WERI-Rb-1 (cell line): Measurements from ENCODE around the gene STAP1.

Experiments used
- DNase-seq: peaks from one replicate; pipeline ENCODE4 v3.0.0-alpha.2; 2020
- H3K27ac ChIP-seq: fragments of 250-450 bp; sonication (Bioruptor Pico); 2 replicates; pipeline ENCODE4 v1.5.1; 2020; ENCODE audit warnings: mild to moderate bottlenecking, moderate library complexity
- H3K27me3 ChIP-seq: fragments of 250-450 bp; sonication (Bioruptor Pico); 2 replicates; pipeline ENCODE4 v1.5.1; 2021; ENCODE audit warnings: mild to moderate bottlenecking, low read depth, moderate library complexity; ENCODE audit not compliant: insufficient read depth, severe bottlenecking
- H3K36me3 ChIP-seq: fragments of 250-450 bp; sonication (Bioruptor Pico); 2 replicates; pipeline ENCODE4 v1.5.1; 2020; ENCODE audit warnings: mild to moderate bottlenecking, moderate library complexity
- H3K4me3 ChIP-seq: 2 replicates; pipeline ENCODE4 v1.5.1; 2011; ENCODE audit warnings: low read depth, mild to moderate bottlenecking, control low read depth, low read length
- H3K9me3 ChIP-seq: fragments of 250-450 bp; sonication (Bioruptor Pico); 2 replicates; pipeline ENCODE4 v1.5.1; 2021; ENCODE audit warnings: mild to moderate bottlenecking, moderate library complexity; ENCODE audit not compliant: severe bottlenecking
- CTCF ChIP-seq: IDR thresholded peaks from 2 replicates; pipeline ENCODE4 v1.5.1; 2011; ENCODE audit warnings: low read depth, mild to moderate bottlenecking, control low read depth, inconsistent platforms, low read length

STAP1 gene

GRCh38 chr4:67566335-67566734 is 7.8 kb downstream of the STAP1 start:
- H3K27me3 ChIP-seq = no peaks in the 10 kb centered on the region
- TF ChIP-seq CTCF = no peak
- DNase-seq = no peak

GRCh38 chr4:67568820-67569219 is 10.3 kb downstream of the STAP1 start:
- no peak overlapping the region for H3K4me3 ChIP-seq
- no peaks in the 10 kb centered on the region for H3K27me3 ChIP-seq
- no peaks in the 10 kb centered on the region for H3K36me3 ChIP-seq
- no peak overlapping the region for H3K27ac ChIP-seq
- TF ChIP-seq CTCF = no peak
- no peaks in the 10 kb centered on the region for H3K9me3 ChIP-seq
- no peak for DNase-seq

More at GRCh38 chr4:67566335-67566734, 7.8 kb downstream of the STAP1 start:
- no peaks in the 10 kb centered on the region for H3K36me3 ChIP-seq
- no peaks in the 10 kb centered on the region for H3K9me3 ChIP-seq
- H3K27ac ChIP-seq = no peak overlapping the region
- no peak overlapping the region for H3K4me3 ChIP-seq

- no peak for DNase-seq
- Histone ChIP-seq H3K27me3 (no peaks in the 10 kb centered on the region), H3K4me3 (no peak overlapping the region), H3K27ac (no peak overlapping the region), H3K9me3 (no peaks in the 10 kb centered on the region), H3K36me3 (no peaks in the 10 kb centered on the region)
- TF ChIP-seq CTCF = no peak
Measured at GRCh38 chr4:67570537-67570936, 12.0 kb downstream of the STAP1 start.

GRCh38 chr4:67571975-67572374 is 13.4 kb downstream of the STAP1 start:
- no peak for DNase-seq
- H3K4me3 ChIP-seq = no peak overlapping the region
- no peaks in the 10 kb centered on the region for H3K36me3 ChIP-seq
- H3K27me3 ChIP-seq = no peaks in the 10 kb centered on the region
- no peak for TF ChIP-seq CTCF
- H3K9me3 ChIP-seq = no peaks in the 10 kb centered on the region
- H3K27ac ChIP-seq = no peak overlapping the region

- no peak overlapping the region for H3K4me3 ChIP-seq
- no peak for DNase-seq
- H3K27me3 ChIP-seq = no peaks in the 10 kb centered on the region
- no peaks in the 10 kb centered on the region for H3K9me3 ChIP-seq
- H3K27ac ChIP-seq = no peak overlapping the region
- no peak for TF ChIP-seq CTCF
- no peaks in the 10 kb centered on the region for H3K36me3 ChIP-seq
Measured at GRCh38 chr4:67573193-67573592, 14.7 kb downstream of the STAP1 start.

GRCh38 chr4:67575232-67576058 is 16.9 kb downstream of the STAP1 start:
- Histone ChIP-seq H3K9me3 (no peaks in the 10 kb centered on the region), H3K27ac (no peak overlapping the region), H3K27me3 (no peaks in the 10 kb centered on the region), H3K4me3 (no peak overlapping the region), H3K36me3 (no peaks in the 10 kb centered on the region)
- no peak for DNase-seq
- no peak for TF ChIP-seq CTCF
